CD4-positive, alpha-beta T cell (primary cell): ENCODE results near the gene FN1. TPM values are rescaled to one million over a fixed set of nuclear protein-coding genes. Genes with fewer than 3 reads are reported as not detected.
"Not testable (repeated sequence)": the region's sequence is repeated elsewhere in the genome, so short reads cannot be mapped to it uniquely, and the experiment has no call there.

Experiments used
- ATAC-seq: fragments of 200-7000 bp; cut with Tn5 transposase; one replicate; pipeline ENCODE4 v1.10.0; 2022; ENCODE audit warnings: mild to moderate bottlenecking; ENCODE audit not compliant: poor library complexity
- CTCF ChIA-PET: fragments of 350-600 bp; sonication (Branson Sonifier 250); formaldehyde crosslinking; loops from one replicate; lab custom pipeline; 2021; ENCODE audit warnings: antibody characterized with exemption, inconsistent platforms; lab: Charles Lee
- POLR2A ChIA-PET: fragments of 350-600 bp; sonication (Branson Sonifier 250); formaldehyde crosslinking; loops from one replicate; lab custom pipeline; 2021; ENCODE audit warnings: antibody characterized with exemption, inconsistent platforms; lab: Charles Lee
- DNase-seq, 14 experiments: peaks; one replicate each; pipeline ENCODE4 v3.0.0-alpha.2; 2013 to 2020; ENCODE audit warnings: mixed read lengths in 2 of 14
- H3K27ac ChIP-seq, 2 donors: one replicate each; pipeline versions ENCODE4 v1.5.1 to v1.7.0; 2013; ENCODE audit warnings: low read length in 2 of 2, low read depth in 1 of 2, mild to moderate bottlenecking in 1 of 2
- H3K27me3 ChIP-seq, 2 experiments: 1 replicate in 1 of 2; 2 replicates in 1 of 2; pipeline versions ENCODE4 v1.6.1 to v1.7.0; 2013; ENCODE audit warnings: low read length in 2 of 2, control low read depth in 1 of 2, mild to moderate bottlenecking in 1 of 2, moderate library complexity in 1 of 2; ENCODE audit not compliant: insufficient read depth in 2 of 2, control insufficient read depth in 1 of 2
- H3K36me3 ChIP-seq: one replicate; pipeline ENCODE4 v1.6.1; 2013; ENCODE audit warnings: low read length, control low read depth; ENCODE audit not compliant: insufficient read depth
- H3K4me1 ChIP-seq: one replicate; pipeline ENCODE4 v1.6.1; 2013; ENCODE audit warnings: low read length, control low read depth; ENCODE audit not compliant: insufficient read depth
- H3K4me3 ChIP-seq: one replicate; pipeline ENCODE4 v1.5.1; 2013; ENCODE audit warnings: mild to moderate bottlenecking, low read length, moderate library complexity
- H3K9me3 ChIP-seq, 2 experiments: 1 replicate in 1 of 2; 2 replicates in 1 of 2; pipeline versions ENCODE4 v1.6.1 to v1.7.0; 2013; ENCODE audit warnings: low read length in 2 of 2, mild to moderate bottlenecking in 2 of 2, control low read depth in 1 of 2, moderate library complexity in 1 of 2; ENCODE audit not compliant: control insufficient read depth in 1 of 2, insufficient read depth in 1 of 2
- H3K27ac Mint-ChIP-seq: one replicate; pipeline ENCODE4 v1.8.0; 2020; ENCODE audit warnings: mixed read lengths
- H3K27me3 Mint-ChIP-seq: one replicate; pipeline ENCODE4 v1.8.0; 2021; ENCODE audit warnings: mixed read lengths
- H3K36me3 Mint-ChIP-seq: one replicate; pipeline ENCODE4 v1.8.0; 2021; ENCODE audit warnings: low read depth, mixed read lengths
- H3K4me1 Mint-ChIP-seq: one replicate; pipeline ENCODE4 v1.8.0; 2021; ENCODE audit warnings: low read depth, mixed read lengths
- H3K4me3 Mint-ChIP-seq: one replicate; pipeline ENCODE4 v1.8.0; 2020; ENCODE audit warnings: mild to moderate bottlenecking, mixed read lengths
- H3K9me3 Mint-ChIP-seq: one replicate; pipeline ENCODE4 v1.8.0; 2020; ENCODE audit warnings: mixed read lengths
- CTCF ChIP-seq: fragments of 200-600 bp; IDR thresholded peaks from one replicate; pipeline ENCODE4 v1.8.0; 2022; ENCODE audit warnings: antibody characterized with exemption, mild to moderate bottlenecking
- intact Hi-C, 2 experiments: fragments of 100-400 bp; cut with DNase I in 1 of 2; cut with micrococcal nuclease in 1 of 2; formaldehyde crosslinking; loops; one replicate each; pipeline versions ENCODE4 v1.15.1 to v1.9.0; 2023 to 2025; cut with DNase I, micrococcal nuclease
- total RNA-seq, 174 experiments: library from RNA in 2 of 174; stranded (reverse) in 2 of 174; gene quantifications; one replicate each; pipeline ENCODE4 v1.2.3 and lab custom pipeline; 2021 to 2026

The FN1 gene
- total RNA-seq, 2 experiments from 2014 or later = 0.41 to 0.61 TPM

- H3K36me3 ChIP-seq = no peaks in the 10 kb centered on the region
- no peaks in the 10 kb centered on the region for H3K36me3 Mint-ChIP-seq
- no peak for TF ChIP-seq CTCF
- CTCF ChIA-PET = interaction anchor here (0.7 kb wide), 1 partner anchor 13 kb away, joined by 3 read pairs; no protein-coding TSS in a partner anchor
- ATAC-seq (no peak), DNase-seq (no peak)
- no peak overlapping the region for H3K27ac Mint-ChIP-seq
- H3K4me3 ChIP-seq = no peak overlapping the region
- peaks cover 33% of the 10 kb centered on the region for H3K27me3 Mint-ChIP-seq
- no peak overlapping the region for H3K4me3 Mint-ChIP-seq
- POLR2A ChIA-PET = no interaction called here
- no peaks in the 10 kb centered on the region for H3K9me3 Mint-ChIP-seq
- H3K4me1 ChIP-seq = no peaks in the 10 kb centered on the region
- no peaks in the 10 kb centered on the region for H3K4me1 Mint-ChIP-seq
- no peak overlapping the region for H3K27ac ChIP-seq
- H3K9me3 ChIP-seq = no peaks in the 10 kb centered on the region
- intact Hi-C loops = no loop called here
- H3K27me3 ChIP-seq = peaks cover 6 to 8% of the 10 kb centered on the region in 2 experiments
These were observed 26.3 kb downstream of the FN1 start for GRCh38 chr2:215409331-215410127.

- H3K27ac Mint-ChIP-seq, H3K36me3 ChIP-seq, H3K4me1 ChIP-seq, H3K9me3 Mint-ChIP-seq, CTCF ChIA-PET, DNase-seq, POLR2A ChIA-PET, ATAC-seq, H3K4me3 ChIP-seq, H3K36me3 Mint-ChIP-seq, H3K27me3 ChIP-seq, H3K4me1 Mint-ChIP-seq, intact Hi-C loops, H3K9me3 ChIP-seq, H3K4me3 Mint-ChIP-seq, H3K27ac ChIP-seq: not testable (repeated sequence)
- H3K27me3 Mint-ChIP-seq = peaks cover 24% of the 10 kb centered on the region
These were observed 27.4 kb downstream of the FN1 start for GRCh38 chr2:215408441-215408840.

- H3K9me3 ChIP-seq = no peaks in the 10 kb centered on the region
- no peaks in the 10 kb centered on the region for H3K36me3 ChIP-seq
- H3K27ac Mint-ChIP-seq = no peak overlapping the region
- no peak for TF ChIP-seq CTCF
- H3K4me3 ChIP-seq = no peak overlapping the region
- ChIA-PET POLR2A (no interaction called here), CTCF (no interaction called here)
- H3K4me3 Mint-ChIP-seq = no peak overlapping the region
- no peak for DNase-seq
- H3K4me1 Mint-ChIP-seq = no peaks in the 10 kb centered on the region
- no peak overlapping the region for H3K27ac ChIP-seq
- H3K27me3 Mint-ChIP-seq = peaks cover 17% of the 10 kb centered on the region
- peaks cover 4 to 7% of the 10 kb centered on the region in 2 experiments for H3K27me3 ChIP-seq
- H3K9me3 Mint-ChIP-seq = no peaks in the 10 kb centered on the region
- no peaks in the 10 kb centered on the region for H3K36me3 Mint-ChIP-seq
- no peak for ATAC-seq
- H3K4me1 ChIP-seq = no peaks in the 10 kb centered on the region
- intact Hi-C loops = no loop called here
These were observed 28.1 kb downstream of the FN1 start for GRCh38 chr2:215407590-215408264.
